AG20443 (cell line): ENCODE measurements around the gene CSAG1.
"Not testable (repeated sequence)": the region's sequence is repeated elsewhere in the genome, so short reads cannot be mapped to it uniquely, and the experiment has no call there.

Experiments used
- DNase-seq: peaks from one replicate; pipeline ENCODE4 v3.0.0; 2012; ENCODE audit warnings: low spot score, mixed read lengths

Gene CSAG1

DNA sequence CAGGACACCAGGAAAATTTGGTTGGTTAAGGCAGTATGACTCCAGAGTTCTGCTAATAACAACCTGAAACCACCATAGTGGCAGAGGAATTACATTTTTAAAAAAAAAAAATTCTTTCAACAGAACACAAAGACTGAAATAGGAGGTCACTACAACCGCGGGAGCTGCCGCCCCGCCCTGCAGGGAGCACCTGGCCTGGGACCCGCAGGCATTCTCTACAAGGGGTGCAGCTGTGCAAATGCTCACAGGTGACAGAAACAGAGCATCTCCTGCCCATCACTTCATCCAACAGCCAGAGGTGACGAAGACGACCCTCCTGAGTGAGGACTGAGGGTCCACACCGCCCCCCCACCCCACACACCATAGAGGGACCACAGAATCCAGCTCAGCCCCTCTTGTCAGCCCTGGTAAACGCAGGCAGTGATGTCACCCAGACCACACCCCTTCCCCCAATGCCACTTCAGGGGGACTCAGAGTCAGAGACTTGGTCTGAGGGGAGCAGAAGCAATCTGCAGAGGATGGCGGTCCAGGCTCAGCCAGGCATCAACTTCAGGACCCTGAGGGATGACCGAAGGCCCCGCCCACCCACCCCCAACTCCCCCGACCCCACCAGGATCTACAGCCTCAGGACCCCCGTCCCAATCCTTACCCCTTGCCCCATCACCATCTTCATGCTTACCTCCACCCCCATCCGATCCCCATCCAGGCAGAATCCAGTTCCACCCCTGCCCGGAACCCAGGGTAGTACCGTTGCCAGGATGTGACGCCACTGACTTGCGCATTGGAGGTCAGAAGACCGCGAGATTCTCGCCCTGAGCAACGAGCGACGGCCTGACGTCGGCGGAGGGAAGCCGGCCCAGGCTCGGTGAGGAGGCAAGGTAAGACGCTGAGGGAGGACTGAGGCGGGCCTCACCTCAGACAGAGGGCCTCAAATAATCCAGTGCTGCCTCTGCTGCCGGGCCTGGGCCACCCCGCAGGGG, 35.3 kb downstream of the CSAG1 start, which contains the start of gene MAGEA3:
TSS of gene MAGEA3 (plus strand) at position 843 of the 980 bp plus-strand sequence. CDS start 2,039 bp downstream, outside the sequence.
- not testable (repeated sequence) for DNase-seq

DNA sequence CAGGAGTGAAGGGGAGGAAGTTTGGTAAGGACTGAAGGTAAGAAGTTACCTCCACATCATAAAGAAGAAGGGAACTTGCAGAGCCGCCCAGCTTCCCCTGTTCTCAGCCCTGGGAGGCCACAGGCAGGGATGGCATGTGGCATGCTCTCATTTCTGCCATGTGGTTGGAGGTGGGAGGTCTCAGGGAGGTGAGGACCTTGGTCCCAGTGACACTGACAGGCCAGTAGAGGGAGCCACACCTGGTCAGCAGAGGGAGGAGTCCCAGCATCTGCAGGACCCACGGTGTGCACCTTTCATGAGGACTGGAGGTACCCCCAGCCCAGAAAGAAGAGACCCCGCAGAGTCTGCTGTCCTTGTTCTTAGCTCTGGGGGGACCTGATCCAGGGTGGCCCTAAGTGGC, 52.5 kb downstream of the CSAG1 start:
- DNase-seq: not testable (repeated sequence)
